ENCODE data around the gene TUBA3E. TPM values are rescaled to one million over a fixed set of nuclear protein-coding genes. Genes with fewer than 3 reads are reported as not detected.

The TUBA3E gene
- total RNA-seq: not detected

GRCh38 chr2:130198343-130198742 lies at the start of gene TUBA3E:
TUBA3E (minus strand) TSS chr2:130198439; CDS start chr2:130198360, 79 bp downstream.

DNA sequence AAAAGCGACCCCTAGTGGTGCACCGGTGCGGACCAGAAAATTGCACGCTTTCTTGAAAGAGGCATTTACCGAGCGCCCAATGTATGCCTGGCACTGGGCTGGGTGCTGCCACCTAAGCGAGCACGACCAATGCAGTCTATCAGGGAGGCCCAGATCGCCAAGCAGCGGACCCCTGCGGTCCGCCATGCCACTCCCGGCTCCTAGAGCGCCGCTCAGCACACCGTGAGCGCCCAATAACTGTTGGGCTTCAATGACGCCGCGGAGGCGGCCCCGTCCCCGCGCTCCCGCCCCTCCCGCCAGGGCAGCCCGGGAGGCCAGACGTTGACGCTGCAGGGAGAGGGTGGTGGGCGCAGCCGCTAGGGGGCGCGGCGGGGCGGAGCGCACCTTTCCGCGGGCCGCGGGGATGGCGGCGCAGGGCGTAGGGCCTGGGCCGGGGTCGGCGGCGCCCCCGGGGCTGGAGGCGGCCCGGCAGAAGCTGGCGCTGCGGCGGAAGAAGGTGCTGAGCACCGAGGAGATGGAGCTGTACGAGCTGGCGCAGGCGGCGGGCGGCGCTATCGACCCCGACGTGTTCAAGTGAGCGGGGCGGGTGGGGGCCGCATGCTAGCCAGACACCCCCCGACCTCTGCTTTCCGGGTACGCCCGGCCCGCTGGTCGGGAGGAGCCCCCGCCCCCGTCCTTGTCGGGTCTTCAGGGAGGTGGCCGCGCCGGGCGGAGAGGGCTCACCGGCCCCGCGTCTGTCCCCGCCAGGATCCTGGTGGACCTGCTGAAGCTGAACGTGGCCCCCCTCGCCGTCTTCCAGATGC lies 16.2 kb downstream of the TUBA3E start, which contains the start of gene MZT2B:
Gene MZT2B, plus strand, starts transcription at position 383 of the 803 bp plus-strand sequence. Its CDS starts 21 bp downstream, at position 404.

GRCh38 chr2:130181325-130181879 lies 16.8 kb downstream of the TUBA3E start, which contains the start of gene SMPD4:
SMPD4 (minus strand) TSS chr2:130181602; CDS start chr2:130176592, 5,010 bp downstream.

GRCh38 chr2:130145006-130145414 lies 53.2 kb downstream of the TUBA3E start, which contains the start of gene CCDC74B:
CCDC74B (minus strand) TSS chr2:130145112; CDS start chr2:130144996, 116 bp downstream.

Other genes starting within 250 kb of the TUBA3E start
- gene RAB6C, start 218.8 kb downstream of the TUBA3E start, total RNA-seq: 0.63 TPM
- not detected for gene POTEF, start 69.2 kb downstream of the TUBA3E start, total RNA-seq
- gene CCDC74B, start 53.3 kb downstream of the TUBA3E start, total RNA-seq: 5.6 TPM
- gene SMPD4, start 16.8 kb downstream of the TUBA3E start, total RNA-seq: 28.5 TPM
- gene MZT2B, start 16.2 kb downstream of the TUBA3E start, total RNA-seq: 67.0 TPM
- 45.4 TPM for gene IMP4, start 144.5 kb upstream of the TUBA3E start, total RNA-seq
- 41.9 TPM for gene PTPN18, start 157.6 kb upstream of the TUBA3E start, total RNA-seq

Data from parietal lobe (tissue), 1 donor.